ENCODE results near the gene DUSP6.

- TF ChIP-seq CTCF (IDR thresholded peaks at IDR 0.05) (no peak), POLR2A (IDR thresholded peaks at IDR 0.05) (no peak)
Observed at GRCh38 chr12:89379148-89379838, 27.0 kb upstream of the DUSP6 start.
